Fibroblast of gingiva (primary cell): ENCODE data around the gene UXS1.

Experiments
- DNase-seq: peaks from one replicate; pipeline ENCODE4 v3.0.0-alpha.2; 2011; ENCODE audit warnings: low read depth

Gene UXS1

GRCh38 chr2:106109675-106110424 is 84.3 kb downstream of the UXS1 start:
- DNase-seq = no peak

GRCh38 chr2:106108791-106109190 is 85.3 kb downstream of the UXS1 start:
- no peak for DNase-seq

- peak; percentile 32 for DNase-seq
Observed at GRCh38 chr2:106108351-106108750, 85.8 kb downstream of the UXS1 start.

- DNase-seq = no peak
Observed at GRCh38 chr2:106107509-106108131, 86.5 kb downstream of the UXS1 start.

GRCh38 chr2:106106622-106107508 is 87.2 kb downstream of the UXS1 start:
- no peak for DNase-seq

GRCh38 chr2:106105151-106105922 is 88.8 kb downstream of the UXS1 start:
- no peak for DNase-seq

- DNase-seq = peak; percentile 52
Observed at GRCh38 chr2:106104332-106105062, 89.6 kb downstream of the UXS1 start.

GRCh38 chr2:106099691-106100090 is 94.4 kb downstream of the UXS1 start:
- no peak for DNase-seq

GRCh38 chr2:106098664-106099063 is 95.4 kb downstream of the UXS1 start:
- no peak for DNase-seq

GRCh38 chr2:106098081-106098480 is 96.0 kb downstream of the UXS1 start:
- no peak for DNase-seq

- no peak for DNase-seq
Observed at GRCh38 chr2:106097038-106098000, 96.8 kb downstream of the UXS1 start.

GRCh38 chr2:106096299-106097037 is 97.6 kb downstream of the UXS1 start:
- DNase-seq = no peak

GRCh38 chr2:106095478-106096298 is 98.4 kb downstream of the UXS1 start:
- no peak for DNase-seq

- no peak for DNase-seq
Observed at GRCh38 chr2:106094131-106094841, 99.8 kb downstream of the UXS1 start.

- DNase-seq = no peak
Observed at GRCh38 chr2:106090916-106091618, 103.0 kb downstream of the UXS1 start.

- DNase-seq = no peak
Observed at GRCh38 chr2:106089611-106090010, 104.5 kb downstream of the UXS1 start.
